GM12801 (cell line): ENCODE measurements around the gene DMAC1.

Source experiments
- CTCF ChIP-seq: IDR thresholded peaks from one replicate; pipeline ENCODE4 v1.5.1; 2011; ENCODE audit warnings: control low read depth; ENCODE audit not compliant: insufficient read length; ENCODE audit errors: extremely low read depth

The DMAC1 gene

GRCh38 chr9:7760014-7760415, 39.6 kb downstream of the DMAC1 start:
- no peak for TF ChIP-seq CTCF

- TF ChIP-seq CTCF, result no peak
These were observed 43.5 kb downstream of the DMAC1 start for GRCh38 chr9:7756088-7756487.

- TF ChIP-seq CTCF, result no peak
These were observed 47.1 kb downstream of the DMAC1 start for GRCh38 chr9:7752481-7752880.
